HG03159 (cell line): ENCODE measurements around the gene BGLAP.

Experiments
- ATAC-seq: cut with Tn5 transposase; IDR thresholded peaks from one replicate; pipeline ENCODE4 v1.9.1; 2021; ENCODE audit warnings: mild to moderate bottlenecking, moderate library complexity; ENCODE audit not compliant: unreplicated experiment

Gene BGLAP

GRCh38 chr1:156289857-156290256, 47.9 kb downstream of the BGLAP start:
- ATAC-seq: no peak

- ATAC-seq: no peak
These were observed 49.5 kb downstream of the BGLAP start for GRCh38 chr1:156291226-156292061.
